EL (cell line): ENCODE results near the gene MESD.
"Not testable (repeated sequence)": the region's sequence is repeated elsewhere in the genome, so short reads cannot be mapped to it uniquely, and the experiment has no call there.

ENCODE experiments used
- DNase-seq: peaks from one replicate; pipeline ENCODE4 v3.0.0-alpha.2; 2016

The MESD gene

DNA sequence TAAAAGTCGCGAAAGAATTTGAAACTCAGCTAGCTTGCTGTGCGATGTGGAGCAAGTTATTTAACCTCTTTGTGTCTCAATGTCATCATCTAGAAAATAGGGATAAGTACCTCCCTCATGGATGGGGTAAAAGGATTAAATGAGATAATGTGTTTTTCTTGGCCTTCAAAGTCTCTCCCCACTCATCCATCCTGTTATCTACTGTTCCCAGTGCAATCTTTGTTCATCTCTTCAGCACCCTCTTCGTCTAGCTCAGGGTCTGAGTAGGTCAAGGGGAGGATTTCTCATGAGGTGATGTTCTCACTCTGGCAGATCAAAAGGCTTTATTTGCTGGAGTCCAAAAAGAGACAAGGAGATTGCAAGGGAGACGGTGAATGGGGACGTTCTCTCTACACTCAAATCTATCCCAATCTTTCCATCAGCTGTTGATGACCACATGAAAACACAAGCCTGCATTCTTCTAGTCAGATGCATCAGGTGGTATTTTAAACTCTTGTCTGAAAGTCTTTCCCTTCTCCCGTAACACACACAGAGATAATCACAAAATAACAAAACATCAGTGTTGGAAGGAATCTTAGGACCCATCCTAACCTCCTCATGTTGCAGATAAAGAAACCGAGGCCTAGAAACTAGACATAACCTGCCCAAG is 1.3 kb downstream of the MESD start:
- DNase-seq: no peak

DNA sequence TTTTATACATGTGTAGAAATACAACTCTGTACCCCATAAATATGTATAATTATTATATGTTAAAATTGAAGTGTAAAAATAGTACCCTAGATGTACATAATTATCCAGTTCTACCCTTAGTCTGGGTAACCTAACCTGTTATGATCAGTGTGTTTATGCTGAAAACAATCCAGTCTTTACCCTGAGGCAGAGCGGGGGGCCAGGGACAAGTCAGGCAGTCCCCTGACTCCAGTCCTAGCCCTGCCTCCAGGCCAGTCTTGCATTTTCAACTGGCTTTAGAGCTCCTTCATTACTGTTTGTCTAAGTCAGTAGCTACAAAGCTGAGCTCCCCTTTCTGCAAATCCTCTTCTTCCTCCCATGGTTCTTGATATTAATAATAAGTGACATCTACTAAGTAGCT is 3.1 kb downstream of the MESD start:
- no peak for DNase-seq

DNA sequence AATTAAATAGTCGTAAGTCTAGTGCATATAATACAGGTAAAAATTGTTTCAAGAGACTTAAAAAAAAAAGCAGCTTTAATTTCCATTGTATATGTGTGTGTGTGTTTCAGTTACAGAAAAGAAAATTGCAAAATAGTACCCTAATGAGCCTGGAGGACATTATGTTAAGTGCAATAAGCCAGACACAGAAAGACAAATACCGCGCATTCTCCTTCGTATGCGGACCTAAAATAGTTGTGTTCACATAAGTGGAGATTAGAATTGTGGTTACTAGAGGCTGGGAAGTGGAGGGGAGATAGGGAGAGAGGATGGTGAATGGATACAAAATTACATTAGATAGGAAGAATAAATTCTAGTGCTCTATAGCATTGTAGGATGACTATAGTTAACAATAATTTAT is 3.6 kb downstream of the MESD start:
- DNase-seq: no peak

DNA sequence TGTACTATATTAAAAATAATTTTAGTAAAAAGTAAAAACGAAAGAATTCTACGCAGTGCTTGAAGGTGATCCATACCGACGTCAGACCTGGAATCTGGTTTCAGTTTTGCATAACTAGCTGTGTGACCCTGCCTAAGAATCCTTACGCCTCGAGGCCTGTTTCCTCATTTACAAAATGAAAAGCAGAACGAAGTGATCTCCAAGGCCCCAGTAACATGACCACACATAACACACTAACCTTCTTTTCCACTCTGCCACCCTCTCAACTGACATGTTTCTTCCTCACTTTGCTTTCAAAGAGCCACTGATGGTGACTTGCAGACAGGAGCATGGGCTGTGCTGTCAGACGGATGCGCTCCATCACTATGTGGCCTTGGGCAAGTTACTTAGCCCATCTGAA is 4.8 kb downstream of the MESD start:
- DNase-seq: peak; percentile 51

DNA sequence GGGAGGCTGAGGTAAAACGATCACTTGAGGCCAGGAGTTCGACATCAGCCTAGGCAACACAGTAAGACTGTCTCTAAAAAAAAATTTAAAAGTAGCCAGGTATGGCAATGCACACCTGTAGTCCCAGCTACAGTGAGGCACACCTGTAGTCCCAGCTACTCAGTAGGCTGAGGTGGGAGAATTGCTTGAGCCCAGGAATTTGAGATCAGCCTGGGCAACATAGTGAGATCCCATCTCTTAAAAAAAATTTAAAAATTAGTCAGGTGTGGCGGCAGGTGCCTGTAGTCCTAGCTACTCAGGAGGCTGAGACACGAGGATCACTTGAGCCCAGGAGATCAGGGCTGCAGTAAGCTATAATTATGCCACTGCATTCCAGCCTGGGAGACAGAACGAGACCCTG is 6.8 kb downstream of the MESD start:
- DNase-seq: no peak

DNA sequence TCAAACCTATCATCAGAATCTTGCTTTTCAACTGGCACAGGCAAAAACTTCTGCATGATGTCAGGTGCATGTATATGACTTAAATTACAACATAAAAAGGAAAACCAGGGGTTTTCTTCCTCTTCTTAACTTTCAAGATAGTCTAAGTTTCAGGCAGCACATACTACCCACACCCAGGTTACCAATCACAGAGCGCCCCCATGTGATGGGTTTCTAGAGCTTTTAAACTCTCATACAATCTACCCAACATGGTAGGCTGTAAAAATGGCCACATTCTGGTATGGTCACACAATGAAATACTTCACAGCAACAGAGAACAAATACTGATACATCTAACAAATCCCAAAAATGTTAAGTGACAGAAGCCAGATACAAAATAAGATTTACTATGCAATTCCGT is 7.4 kb downstream of the MESD start:
- no peak for DNase-seq

DNA sequence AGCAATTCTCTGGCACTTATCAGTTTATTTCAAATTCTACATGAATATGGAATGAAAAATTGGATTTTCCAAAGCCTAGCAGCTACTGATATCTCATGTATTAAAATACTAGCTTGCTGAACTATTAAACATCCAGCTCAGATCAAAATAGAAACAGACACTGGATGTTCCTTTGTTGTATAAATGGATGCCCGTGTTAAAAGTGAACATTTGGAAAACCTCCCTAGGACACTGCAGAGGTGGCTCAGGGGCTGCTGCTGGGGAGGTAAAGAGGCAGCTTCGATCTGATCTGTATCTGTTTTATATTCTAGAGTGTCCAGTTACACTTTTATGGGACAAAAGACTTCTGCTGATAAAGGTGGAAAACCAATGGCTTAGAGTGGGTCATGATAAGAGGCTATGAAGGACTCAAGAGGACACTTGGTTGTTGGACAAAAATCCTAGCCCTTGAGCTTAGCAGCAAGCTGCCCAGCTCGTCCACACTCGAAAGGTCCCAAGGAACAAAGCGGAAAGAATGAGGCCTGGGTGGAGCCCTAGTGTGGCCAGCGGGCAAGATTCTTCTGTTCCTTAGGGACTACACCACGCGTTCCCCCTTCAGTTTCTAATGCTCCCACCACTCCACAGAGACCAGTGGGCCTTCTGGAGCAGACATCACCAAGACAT is 9.9 kb downstream of the MESD start:
- DNase-seq: no peak

DNA sequence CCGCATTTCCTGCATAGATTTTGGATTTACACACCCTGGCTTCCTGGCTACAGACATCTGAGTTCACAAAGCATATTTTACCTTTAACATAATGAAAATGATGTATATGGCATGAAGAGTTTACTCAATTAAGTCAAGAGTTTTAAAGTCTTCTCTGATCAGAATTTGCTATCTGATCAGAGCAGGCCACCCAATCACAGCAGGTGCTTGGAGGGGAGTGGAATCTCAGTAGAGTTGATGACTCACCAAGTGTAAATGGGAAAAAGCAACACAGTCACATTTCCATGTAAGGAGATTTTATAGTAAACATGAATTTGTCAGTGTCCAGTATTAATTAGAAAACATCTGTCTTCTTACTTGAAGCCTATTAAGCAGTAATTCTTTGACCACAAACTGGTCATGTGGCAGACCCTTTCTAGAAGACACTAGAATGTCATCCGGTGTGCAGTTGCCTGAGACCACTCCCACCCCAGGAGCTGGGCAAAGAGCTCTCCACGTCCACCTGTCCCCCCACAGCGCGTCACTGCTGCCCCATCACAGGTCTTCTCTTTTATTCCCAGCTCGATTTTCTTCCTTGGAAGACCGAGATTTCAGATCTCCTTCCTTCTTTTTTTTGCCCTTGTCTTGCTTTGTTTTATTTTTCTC is 10.8 kb downstream of the MESD start:
- peak; percentile 63 for DNase-seq

DNA sequence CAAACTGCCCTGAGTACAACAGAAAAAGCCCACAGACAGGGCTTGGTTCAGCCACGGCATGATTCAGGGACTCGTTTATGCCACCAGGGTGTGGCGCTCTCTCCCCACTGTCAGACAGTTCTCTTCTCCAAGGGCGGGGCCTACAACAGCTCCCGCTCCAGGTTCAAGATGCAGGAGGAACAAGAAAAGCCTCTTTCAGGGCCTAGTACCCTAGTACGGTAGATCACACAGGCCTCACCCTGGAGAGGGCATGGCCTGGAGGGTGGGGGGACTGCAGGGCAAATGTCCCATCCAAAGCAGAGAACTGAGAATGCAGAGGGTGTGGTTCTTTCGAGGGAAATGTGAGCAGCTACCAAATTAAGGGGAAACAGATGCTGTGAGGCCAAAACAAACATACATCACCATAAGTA is 12.0 kb downstream of the MESD start:
- DNase-seq: peak; percentile 46

DNA sequence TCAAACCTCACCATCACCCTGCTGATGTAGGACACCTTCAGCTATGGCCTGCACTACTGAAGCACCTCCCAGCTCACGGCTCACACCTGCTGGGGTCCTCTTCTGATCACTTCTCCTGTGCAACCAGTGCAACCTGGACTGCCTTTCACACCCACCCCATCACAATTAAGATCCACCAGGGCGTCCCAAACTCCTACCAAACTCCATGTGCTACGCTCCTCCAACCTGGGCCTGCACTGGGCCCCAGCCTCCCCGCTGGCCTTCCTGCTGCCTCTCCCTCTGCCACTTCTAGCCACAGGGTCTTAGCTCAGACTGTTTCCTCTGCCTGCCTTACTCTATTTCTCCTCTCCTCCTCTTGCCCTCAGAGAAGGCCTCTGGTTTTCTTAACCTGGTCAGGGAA is 12.8 kb downstream of the MESD start:
- DNase-seq: no peak

DNA sequence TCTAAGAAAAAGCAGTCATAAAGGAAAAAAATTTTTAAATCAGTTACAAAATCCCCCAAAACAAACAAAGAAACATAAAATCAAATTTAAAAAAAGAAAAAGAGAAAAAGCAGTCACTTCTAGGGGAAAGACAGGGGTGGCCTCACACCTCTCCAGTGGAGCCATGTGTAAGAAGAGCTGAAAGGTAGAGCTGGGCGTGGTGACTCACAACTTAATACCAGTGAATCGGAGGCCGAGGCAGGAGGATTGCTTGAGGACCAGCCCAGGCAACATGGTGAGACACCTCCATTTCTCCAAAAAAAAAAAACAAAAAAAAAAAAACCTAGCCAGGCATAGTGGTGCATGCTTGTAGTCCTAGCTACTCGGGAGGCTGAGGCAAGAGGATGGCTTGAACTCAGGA is 14.7 kb downstream of the MESD start:
- DNase-seq: no peak

DNA sequence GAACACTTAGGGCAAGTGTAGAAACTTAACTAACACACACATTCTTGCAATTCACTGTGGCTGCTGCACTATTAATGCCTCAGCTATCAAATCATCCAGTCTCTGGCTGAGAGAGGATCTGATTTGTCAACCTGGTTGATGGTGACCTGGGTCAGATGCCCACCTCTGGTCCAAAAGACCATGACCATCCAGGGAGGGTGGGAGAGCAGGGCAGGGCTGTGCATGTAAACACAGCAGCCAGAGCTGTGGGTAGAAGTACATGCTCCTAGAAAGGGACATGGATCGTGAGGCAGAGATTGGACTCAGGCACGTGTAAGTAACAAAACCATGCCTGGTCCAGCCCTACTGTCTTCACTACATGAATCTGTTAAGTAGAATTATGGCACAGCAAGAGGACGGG is 17.3 kb downstream of the MESD start:
- DNase-seq: no peak

DNA sequence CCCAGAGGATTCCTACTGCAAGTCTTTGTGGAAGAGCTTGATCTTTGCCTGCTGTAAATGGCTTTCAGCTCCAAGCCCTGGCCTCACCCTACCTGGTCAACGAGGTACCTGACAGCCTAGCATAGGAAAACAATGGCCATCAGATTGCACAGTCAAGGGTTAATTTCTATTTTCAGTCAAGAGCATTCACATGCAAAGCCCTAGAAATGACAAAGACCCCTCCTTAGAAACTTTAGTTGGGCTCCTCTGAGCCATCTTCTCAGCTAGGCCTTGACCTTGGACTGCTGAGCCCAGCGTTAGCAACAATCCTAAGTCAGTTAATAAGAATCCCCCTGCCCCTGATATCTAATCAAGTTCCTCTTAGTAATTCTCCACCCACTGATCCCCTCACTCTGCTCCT is 18.5 kb downstream of the MESD start:
- no peak for DNase-seq

DNA sequence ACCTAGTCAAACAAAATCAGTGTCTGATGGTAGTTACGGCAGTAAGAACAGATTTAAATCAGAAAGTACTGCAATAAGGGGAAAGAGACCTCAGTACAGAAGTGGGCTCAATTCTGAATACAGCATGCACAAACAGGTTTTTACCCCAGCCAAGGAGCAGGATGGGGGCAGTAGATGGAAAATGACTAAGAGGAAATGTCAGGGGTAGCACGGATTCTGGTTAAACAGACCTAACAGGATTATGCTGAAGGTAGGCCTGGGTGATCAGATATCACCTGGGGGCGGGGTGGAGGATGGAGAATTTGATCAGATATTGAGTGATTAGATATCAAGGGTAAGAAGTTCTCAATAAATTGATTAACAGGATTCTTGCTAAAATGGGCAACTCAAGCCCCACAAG is 19.0 kb downstream of the MESD start:
- no peak for DNase-seq

DNA sequence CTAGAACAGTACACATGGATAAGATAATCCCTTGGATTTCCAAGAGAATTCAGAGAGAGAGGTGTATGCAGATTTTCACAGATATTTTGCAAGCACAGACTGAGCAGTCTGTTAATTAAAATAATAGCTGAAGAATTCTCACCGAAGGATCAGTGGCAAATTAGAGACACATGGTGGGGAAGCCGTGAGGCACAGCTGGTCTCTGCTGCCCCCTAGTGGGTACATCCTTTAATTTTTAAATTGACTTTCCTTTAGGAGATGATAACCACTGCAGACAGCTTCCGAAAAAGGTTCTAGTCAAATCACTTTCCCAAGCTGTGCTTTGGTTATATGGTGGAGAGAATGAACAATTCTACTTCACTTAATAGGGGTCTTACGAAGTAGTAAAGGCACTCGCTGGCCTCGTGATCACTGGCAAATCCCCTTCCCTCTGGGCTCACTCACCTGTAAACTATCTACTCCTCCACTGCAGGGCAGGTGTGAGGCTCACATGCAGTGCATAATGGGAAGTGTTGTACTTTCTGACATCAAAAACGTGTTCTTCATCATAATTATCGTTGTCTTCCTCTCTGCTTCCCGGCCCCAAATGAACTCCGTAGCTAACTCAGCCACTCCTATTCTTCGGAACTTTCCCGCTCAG is 19.5 kb downstream of the MESD start:
- DNase-seq: peak; percentile 61

DNA sequence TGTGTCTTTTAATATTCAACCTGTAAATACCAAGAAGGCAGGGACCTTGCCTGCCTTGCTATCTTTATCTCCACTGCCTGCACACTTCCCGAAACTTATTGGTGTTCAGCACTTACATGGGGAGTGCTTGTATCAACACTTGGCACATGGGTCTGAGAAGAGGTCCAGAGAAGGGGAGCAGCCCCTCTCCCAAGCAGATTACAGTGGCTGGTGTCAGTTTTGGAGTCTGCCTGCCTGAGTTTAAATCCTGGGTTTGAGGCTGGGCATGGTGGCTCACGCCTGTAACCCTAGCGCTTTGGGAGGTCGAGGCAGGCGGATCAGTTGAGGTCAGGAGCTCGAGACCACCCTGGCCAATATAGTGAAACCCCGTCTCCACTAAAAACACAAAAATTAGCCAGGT is 20.3 kb downstream of the MESD start:
- DNase-seq: no peak

DNA sequence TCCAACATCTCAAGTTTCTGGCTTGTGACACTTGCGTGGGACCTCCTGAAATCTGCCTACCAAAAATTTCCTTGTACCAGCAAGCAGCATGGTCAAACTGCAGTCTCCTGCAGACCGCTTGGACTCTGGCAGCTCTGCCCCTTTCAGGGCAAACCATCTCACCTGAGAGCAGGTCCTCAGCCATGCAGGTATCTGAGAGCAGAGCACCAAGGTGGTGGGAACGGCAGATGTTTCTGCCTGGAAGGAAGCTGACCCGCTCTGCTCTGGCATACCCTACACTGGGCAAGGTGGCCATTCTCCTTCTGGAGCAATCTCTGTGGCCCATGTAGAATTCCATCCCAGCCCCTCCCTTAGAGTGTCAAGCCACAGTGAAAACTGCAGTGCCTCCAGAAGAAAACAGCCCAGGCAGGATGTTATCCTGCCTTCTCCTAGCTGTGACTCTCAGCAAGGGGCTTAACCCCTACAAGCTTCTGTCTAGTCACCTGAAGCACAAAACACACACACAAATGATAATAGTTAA is 21.6 kb downstream of the MESD start:
- no peak for DNase-seq

DNA sequence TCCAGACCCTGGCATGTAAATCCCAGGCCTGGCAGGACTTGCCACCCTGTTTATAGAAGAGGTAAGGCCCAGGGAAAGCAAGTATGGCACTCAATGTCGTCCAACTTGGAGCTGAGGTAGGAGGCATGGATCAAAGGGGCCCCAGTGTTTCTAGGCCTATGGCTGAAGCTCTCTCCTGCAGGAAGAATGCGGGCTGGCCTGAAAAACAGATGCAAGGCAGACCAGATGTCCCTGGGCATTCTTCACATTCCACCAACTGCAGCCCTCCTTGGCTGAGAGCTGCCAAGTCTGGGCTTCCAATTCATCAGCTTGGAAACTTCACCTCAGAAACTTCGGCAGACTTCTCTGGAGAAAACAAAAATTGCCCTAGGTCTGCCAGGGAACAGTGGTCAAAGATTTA is 22.2 kb downstream of the MESD start:
- peak; percentile 81 for DNase-seq

DNA sequence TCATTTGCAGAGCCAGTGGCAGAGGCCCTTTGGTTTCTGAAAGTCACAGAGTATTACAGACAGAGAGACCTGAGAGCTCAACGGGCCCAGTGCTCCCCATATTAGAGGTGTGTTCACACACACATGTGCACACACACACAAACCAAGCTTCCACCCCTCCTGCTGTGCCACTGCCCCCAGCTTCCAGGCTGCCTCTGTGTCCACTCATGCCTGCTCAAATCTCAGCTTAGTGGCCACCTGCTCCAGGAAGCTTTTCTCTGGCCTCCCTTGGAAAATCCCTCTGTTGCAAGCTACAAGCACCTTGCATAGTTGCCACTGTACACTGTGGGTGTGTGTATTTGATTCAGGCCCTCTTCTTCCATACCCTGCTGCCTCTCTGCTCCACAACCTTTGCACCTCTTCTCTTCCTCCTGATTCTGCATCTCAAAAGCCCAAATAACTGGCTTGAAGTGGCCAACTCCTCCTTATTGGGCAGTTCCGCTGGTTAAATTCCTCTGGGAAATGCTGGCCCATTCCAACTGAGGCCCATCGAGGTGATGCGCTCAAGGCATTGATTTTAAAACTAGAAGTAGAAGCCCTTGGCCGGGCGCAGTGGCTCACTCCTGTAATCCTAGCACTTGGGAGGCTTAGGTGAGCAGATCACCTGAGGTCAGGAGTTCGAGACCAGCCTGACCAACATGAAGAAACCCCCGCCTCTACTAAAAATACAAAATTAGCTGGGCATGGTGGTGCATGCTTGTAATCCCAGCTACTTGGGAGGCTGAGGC is 23.0 kb downstream of the MESD start:
- no peak for DNase-seq

DNA sequence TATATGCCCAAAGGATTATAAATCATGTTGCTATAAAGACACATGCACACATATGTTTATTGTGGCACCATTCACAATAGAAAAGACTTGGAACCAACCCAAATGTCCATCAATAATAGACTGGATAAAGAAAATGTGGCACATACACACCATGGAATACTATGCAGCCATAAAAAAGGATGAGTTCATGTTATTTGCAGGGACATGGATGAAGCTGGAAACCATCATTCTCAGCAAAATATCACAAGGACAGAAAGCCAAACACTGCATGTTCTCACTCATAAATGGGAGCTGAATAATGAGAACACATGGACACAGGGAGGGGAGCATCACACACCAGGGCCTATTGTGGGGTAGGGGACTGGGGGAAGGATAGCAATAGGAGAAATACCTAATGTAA is 24.2 kb downstream of the MESD start:
- not testable (repeated sequence) for DNase-seq

DNA sequence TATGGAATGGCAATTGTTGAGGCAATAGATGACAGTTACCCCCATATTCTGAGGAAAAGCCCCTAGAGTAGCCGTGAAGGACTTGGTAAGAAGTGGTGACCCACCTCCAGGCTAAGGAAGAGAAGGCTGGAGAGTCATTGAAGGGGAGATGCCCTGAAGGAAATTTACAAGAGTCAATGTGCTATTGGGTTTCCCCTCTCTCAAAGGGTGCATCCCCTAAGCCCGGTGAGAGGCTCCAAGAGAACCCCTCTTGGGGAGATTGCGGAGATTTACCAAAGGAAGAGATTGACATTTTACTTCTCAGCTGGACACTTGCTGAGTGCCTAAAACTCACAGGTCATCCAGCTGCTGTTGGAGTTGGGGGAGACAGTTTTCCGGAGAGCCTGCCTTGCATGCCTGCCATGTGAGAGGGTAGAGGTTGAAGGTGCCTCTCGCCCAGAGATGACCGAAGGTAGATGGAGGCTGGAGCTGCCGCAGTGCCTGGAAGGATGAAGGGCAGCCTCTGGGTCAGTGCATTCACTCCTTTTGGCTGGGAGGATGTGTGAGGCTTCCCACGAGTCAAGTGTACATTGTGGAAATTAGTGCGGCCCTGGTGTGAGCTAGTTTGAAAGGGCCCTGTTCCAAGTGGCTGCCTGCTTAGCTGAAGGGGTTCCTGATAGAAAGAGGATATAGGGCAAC is 30.7 kb downstream of the MESD start:
- DNase-seq: no peak

DNA sequence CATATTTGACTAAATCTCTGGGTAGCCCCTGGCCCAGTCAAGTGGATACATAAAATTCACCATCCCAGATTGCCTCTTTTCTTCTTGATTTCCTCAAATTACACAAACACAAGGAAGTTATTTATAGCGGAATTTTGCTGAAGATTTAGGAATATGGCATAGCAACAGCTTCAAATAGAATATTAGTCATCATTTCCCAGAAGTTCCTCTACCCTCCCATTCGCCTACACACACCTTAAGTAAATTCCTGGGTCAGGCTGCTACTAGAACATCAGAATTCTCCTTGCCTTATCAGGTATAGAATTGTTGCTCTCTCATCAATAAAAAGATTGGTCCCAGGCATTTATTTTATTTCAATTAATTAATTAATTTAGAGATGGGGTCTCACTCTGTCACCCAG is 31.6 kb downstream of the MESD start:
- no peak for DNase-seq

DNA sequence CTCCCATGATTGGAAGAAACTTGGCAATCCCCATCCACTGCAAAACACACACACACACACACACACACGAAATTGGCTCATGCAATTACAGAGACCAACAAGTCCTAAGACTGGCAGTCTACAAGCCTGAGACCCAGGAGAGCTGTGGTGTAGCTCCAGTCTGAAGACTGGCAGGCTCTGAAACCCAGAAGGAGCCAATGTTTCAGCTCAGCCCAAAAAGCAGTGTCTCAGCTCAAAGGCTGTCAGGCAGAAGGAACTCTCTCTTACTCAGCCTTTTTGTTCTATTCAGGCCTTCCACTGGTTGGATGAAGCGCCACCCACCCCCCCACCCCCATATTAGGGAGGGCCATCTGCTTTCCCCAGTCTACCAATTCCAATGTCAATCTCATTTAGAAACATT is 32.1 kb downstream of the MESD start:
- DNase-seq: no peak
